ENCODE data around the gene PRXL2A.

PRXL2A gene

GRCh38 chr10:80400136-80400804 is 8.1 kb upstream of the PRXL2A start:
- DNase-seq (ENCODE audit: insufficient read length, low spot score) (no peak), FAIRE-seq (no peak)
- no peak for TF ChIP-seq POLR2A (IDR thresholded peaks at IDR 0.05; ENCODE audit: low read depth, low read length)

- no peak for TF ChIP-seq POLR2A (IDR thresholded peaks at IDR 0.05; ENCODE audit: low read depth, low read length)
- FAIRE-seq, result no peak
Observed at GRCh38 chr10:80405035-80405434, 3.3 kb upstream of the PRXL2A start.

GRCh38 chr10:80405626-80406025 is 2.7 kb upstream of the PRXL2A start:
- no peak for TF ChIP-seq POLR2A (IDR thresholded peaks at IDR 0.05; ENCODE audit: low read depth, low read length)
- DNase-seq (ENCODE audit: insufficient read length, low spot score), result no peak
- FAIRE-seq, result no peak

More at GRCh38 chr10:80405035-80405434, 3.3 kb upstream of the PRXL2A start:
- DNase-seq (ENCODE audit: insufficient read length, low spot score), result no peak

DNA sequence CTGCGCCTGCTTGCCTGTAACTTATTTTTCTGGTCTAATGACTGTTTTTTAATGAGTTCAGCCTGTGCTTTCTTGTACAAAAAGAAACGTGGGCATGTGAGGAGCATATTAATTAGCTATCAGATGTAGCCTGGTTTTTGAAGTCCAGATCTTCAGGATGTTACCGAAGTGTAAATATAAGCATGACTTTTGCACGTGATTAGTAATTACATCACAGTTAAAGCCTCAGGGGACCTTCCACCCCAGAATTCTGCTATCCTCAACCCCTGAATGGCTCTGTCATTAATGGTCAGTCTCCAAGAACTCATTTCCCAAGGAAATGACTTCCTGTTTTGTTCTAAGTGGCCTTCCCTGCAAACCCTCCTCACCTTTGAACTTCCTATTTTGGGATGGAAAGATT is 2.1 kb upstream of the PRXL2A start:
- TF ChIP-seq POLR2A (IDR thresholded peaks at IDR 0.05; ENCODE audit: low read depth, low read length), result no peak
- no peak for DNase-seq (ENCODE audit: insufficient read length, low spot score)
- FAIRE-seq, result no peak

- FAIRE-seq, result no peak
- TF ChIP-seq POLR2A (IDR thresholded peaks at IDR 0.05; ENCODE audit: low read depth, low read length), result no peak
- DNase-seq (ENCODE audit: insufficient read length, low spot score), result no peak
Observed at GRCh38 chr10:80407812-80408241, 524 bp upstream of the PRXL2A start.

DNA sequence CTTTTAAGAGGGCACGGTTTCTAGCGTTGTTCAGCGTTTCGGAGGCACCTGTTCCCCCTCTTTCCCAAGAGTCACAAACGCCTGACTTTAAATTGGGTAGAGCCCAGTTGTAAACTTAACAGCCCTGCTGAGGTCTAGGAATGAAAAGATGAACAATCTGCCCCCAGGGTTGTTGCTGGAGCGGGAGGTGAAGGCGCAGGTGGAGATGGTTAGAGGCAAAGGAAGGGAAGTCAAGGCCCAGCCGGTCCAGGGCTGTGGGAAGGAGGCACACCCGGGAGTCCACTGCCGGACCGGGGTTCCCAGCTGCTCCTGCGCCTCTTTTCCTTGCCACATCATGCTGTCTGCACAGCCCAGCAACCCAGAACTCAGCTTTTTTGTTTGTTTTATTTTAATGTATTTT is 770 bp downstream of the PRXL2A start:
- FAIRE-seq, result no peak
- no peak for DNase-seq (ENCODE audit: insufficient read length, low spot score)
- no peak for TF ChIP-seq POLR2A (IDR thresholded peaks at IDR 0.05; ENCODE audit: low read depth, low read length)

DNA sequence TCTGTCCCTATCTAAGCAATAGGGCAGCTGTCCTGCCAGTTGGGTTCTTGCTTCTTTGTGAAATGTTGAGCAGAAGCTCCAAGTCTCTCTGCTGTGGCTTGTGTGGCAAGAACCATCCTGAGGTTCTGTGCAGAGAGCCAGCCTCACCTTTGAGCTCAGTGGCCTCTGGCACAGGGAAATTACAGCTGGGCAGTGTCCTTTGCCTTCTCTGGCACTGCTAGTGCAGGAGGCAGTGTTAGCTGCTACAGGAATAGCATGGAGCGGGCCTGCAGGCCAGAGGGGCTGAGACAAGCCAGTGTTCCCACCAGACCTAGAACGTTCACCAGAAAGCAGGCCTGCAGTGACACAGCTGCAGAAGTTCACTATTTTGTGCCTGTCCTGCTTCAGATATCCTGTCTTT is 1.8 kb downstream of the PRXL2A start:
- no peak for TF ChIP-seq POLR2A (IDR thresholded peaks at IDR 0.05; ENCODE audit: low read depth, low read length)
- DNase-seq (ENCODE audit: insufficient read length, low spot score) (no peak), FAIRE-seq (no peak)

DNA sequence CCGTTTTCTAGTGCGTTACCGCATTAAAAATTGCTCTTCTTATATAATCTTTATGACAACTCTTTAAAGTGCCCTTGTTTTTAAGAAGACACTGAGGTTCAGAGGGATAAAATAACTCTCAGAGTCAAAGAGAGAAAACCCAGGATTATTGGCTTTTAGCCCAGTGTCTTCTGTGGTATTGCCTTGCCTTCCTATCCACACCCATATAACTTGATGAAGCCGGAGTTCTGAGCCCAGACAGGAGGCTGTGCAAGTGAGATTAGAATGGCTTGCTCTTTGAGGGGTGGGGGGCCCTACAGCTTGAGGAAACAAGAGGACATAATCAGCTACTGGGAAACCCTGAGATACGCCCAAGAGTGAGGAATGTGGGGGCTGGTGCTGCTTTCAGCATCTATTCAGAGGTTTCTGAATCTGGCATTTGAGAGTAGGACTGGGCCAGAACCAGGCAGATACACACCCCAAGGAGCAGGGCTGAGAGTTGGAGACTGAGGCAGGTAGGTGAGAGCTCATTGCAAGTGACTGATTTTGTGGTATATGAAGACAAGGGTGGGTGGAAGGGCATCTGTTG is 2.3 kb downstream of the PRXL2A start:
- no peak for FAIRE-seq

DNA sequence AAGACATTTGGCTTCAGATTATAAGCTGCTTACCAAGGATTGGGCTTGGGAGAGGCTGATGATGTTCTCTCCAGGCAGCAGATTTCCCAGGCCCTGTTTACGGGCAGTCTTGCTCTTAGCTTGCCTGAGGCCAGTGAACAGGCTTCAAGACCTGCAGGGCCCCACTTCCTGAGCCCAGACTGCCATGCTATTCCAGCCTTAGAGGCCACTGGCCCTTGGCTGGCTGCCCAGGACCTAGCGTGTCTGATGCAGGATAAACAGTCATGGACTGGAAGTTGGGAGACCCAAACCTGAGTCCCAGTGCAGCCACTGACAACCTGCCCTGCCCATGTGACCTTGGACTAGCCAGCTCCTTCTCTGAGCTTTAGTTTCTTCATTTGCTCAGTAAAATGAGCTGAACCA is 2.9 kb downstream of the PRXL2A start:
- DNase-seq (ENCODE audit: insufficient read length, low spot score), result no peak

More for the DNA sequence above, 2.3 kb downstream of the PRXL2A start:
- DNase-seq (ENCODE audit: insufficient read length, low spot score), result no peak
- TF ChIP-seq POLR2A (IDR thresholded peaks at IDR 0.05; ENCODE audit: low read depth, low read length), result no peak

DNA sequence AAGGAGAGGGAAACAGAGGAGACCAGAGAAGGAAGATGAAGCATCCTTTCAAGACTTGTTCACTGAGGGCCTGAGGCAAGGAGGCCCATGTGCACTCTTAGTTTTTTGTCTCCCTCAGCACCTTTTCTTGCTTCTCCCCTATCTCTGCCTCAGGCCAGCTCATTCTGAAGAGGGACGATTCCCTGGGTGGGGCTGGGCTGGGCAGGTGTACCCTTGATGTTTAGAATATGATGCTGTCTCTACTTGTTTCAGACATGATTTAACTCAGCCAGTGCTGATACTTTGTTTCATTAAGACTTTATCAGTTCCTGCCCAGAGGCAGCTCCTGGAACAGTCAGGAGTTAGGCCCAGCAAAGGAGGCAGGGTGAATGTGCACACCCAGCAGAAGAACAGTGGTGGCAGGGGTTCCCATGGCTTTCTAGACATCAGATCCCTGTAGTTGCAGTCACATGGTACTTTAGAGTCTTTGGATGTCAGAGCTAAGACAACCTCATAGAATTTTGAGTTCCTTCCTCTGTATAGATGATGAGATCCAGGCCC is 3.4 kb downstream of the PRXL2A start:
- DNase-seq (ENCODE audit: insufficient read length, low spot score), result no peak
- no peak for FAIRE-seq
- no peak for TF ChIP-seq POLR2A (IDR thresholded peaks at IDR 0.05; ENCODE audit: low read depth, low read length)

More for the DNA sequence above, 2.9 kb downstream of the PRXL2A start:
- FAIRE-seq, result no peak
- TF ChIP-seq POLR2A (IDR thresholded peaks at IDR 0.05; ENCODE audit: low read depth, low read length), result no peak

- TF ChIP-seq POLR2A (IDR thresholded peaks at IDR 0.05; ENCODE audit: low read depth, low read length), result no peak
- no peak for DNase-seq (ENCODE audit: insufficient read length, low spot score)
- no peak for FAIRE-seq
Observed at GRCh38 chr10:80412486-80412885, 4.1 kb downstream of the PRXL2A start.

- FAIRE-seq (no peak), DNase-seq (ENCODE audit: insufficient read length, low spot score) (no peak)
- no peak for TF ChIP-seq POLR2A (IDR thresholded peaks at IDR 0.05; ENCODE audit: low read depth, low read length)
Observed at GRCh38 chr10:80413271-80413996, 5.1 kb downstream of the PRXL2A start.

DNA sequence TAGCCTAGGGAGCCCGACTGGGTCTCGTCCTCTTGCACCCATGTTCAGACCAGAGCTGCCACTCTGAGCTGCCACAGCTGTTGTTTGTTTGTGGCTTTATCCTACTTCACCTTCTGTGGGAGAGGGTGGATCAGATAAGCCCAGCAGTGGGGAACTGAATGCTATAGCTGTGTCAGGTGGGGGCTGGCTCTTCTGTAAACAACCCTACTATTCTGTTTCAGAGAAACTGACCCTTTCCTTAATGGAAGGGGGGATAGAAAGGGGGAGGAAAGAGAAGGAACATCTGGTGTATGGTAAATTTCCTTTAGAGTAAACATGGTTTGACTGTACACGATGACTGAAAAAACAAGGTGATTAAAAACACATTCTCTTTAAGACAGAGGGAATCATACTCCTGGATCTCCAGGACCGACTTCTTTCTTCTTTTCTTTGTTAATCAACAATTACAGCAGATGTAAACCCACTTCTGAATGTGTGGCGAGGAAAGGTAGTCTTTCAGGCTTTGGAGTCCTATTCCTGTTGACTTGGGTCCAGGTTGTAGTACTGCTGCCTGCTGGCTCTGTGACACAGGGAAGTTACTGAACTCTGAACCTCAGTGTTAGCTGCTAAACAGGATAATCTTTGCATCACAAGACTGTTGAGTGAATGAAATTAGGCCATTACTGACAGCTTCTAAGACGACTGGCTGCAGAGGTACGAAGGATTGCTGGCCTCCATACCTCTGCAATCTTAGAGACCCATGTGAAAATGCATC is 6.0 kb downstream of the PRXL2A start:
- FAIRE-seq, result no peak
- TF ChIP-seq POLR2A (IDR thresholded peaks at IDR 0.05; ENCODE audit: low read depth, low read length), result no peak
- no peak for DNase-seq (ENCODE audit: insufficient read length, low spot score)
